OCI-LY3 (cell line): ENCODE measurements around the gene MAPK9.

ENCODE experiments used
- H2AFZ ChIP-seq: fragments of 200-600, 300-600 bp; shearing (Covaris generic); 2 replicates; pipeline ENCODE4 v1.6.0; 2014; ENCODE audit warnings: antibody characterized with exemption, low read depth, low read length
- H3K27ac ChIP-seq: fragments of 200-600, 300-600 bp; sonication (generic); 2 replicates; pipeline ENCODE4 v1.5.1; 2014; ENCODE audit warnings: mild to moderate bottlenecking, low read length, moderate library complexity, mixed read lengths
- H3K27me3 ChIP-seq: fragments of 200-600, 300-600 bp; sonication (generic); 2 replicates; pipeline ENCODE4 v1.6.1; 2014; ENCODE audit warnings: low read depth, low read length, mixed read lengths
- H3K36me3 ChIP-seq: fragments of 200-600, 300-600 bp; sonication (generic); replicated peaks from 2 replicates; pipeline ENCODE3; 2014; ENCODE audit warnings: low read depth, low read length, mixed read lengths
- H3K4me1 ChIP-seq: fragments of 300-600, 200-600 bp; sonication (generic); 2 replicates; pipeline ENCODE4 v1.6.1; 2014; ENCODE audit warnings: low read length, mixed read lengths
- H3K4me2 ChIP-seq: fragments of 200-600, 300-600 bp; sonication (generic); 2 replicates; pipeline ENCODE4 v1.6.1; 2014; ENCODE audit warnings: low read length, mixed read lengths
- H3K4me3 ChIP-seq: fragments of 300-600, 200-600 bp; sonication (generic); 2 replicates; pipeline ENCODE4 v1.5.1; 2014; ENCODE audit warnings: antibody characterized with exemption, mild to moderate bottlenecking, low read length, moderate library complexity
- H3K79me2 ChIP-seq: fragments of 300-600, 200-600 bp; shearing (Covaris generic); 2 replicates; pipeline ENCODE4 v1.6.1; 2014; ENCODE audit warnings: mild to moderate bottlenecking, low read length, mixed read lengths
- H3K9ac ChIP-seq: fragments of 300-600, 200-600 bp; shearing (Covaris generic); 2 replicates; pipeline ENCODE4 v1.6.0; 2014; ENCODE audit warnings: mild to moderate bottlenecking, low read length, moderate library complexity
- H3K9me3 ChIP-seq: fragments of 200-600, 300-600 bp; shearing (Covaris generic); 2 replicates; pipeline ENCODE4 v1.6.1; 2014; ENCODE audit warnings: low read length, mixed read lengths; ENCODE audit not compliant: insufficient read depth
- H4K20me1 ChIP-seq: fragments of 200-600, 300-600 bp; sonication (generic); 2 replicates; pipeline ENCODE4 v1.6.1; 2016; ENCODE audit warnings: low read length, mixed read lengths; ENCODE audit not compliant: insufficient read depth
- CTCF ChIP-seq: fragments of 200-600, 300-600 bp; sonication (generic); IDR thresholded peaks from 2 replicates; pipeline ENCODE4 v1.5.1; 2014; ENCODE audit warnings: antibody characterized with exemption, low read length, low read depth
- EZH2phosphoT487 ChIP-seq: fragments of 200-600 bp; shearing (Covaris generic); IDR thresholded peaks from 2 replicates; pipeline ENCODE4 v1.6.1; 2018; ENCODE audit warnings: antibody characterized with exemption, mixed run types, low read depth

Gene MAPK9

GRCh38 chr5:180291234-180291940 is 496 bp downstream of the MAPK9 start:
- Histone ChIP-seq H3K9me3 (no peaks in the 10 kb centered on the region), H3K79me2 (peaks cover 57% of the 10 kb centered on the region), H4K20me1 (peaks cover 15% of the 10 kb centered on the region), H3K27ac (no peak overlapping the region), H3K4me3 (peak overlapping the region; percentile 100), H3K4me2 (peak overlapping the region; percentile 92), H2AFZ (no peak overlapping the region), H3K4me1 (peaks cover 13% of the 10 kb centered on the region), H3K9ac (peak overlapping the region; percentile 87), H3K36me3 (peaks cover 27% of the 10 kb centered on the region), H3K27me3 (no peaks in the 10 kb centered on the region)
- TF ChIP-seq EZH2phosphoT487, result no peak
- peak; percentile 26 for TF ChIP-seq CTCF

GRCh38 chr5:180290568-180291233 is 1.2 kb downstream of the MAPK9 start:
- H3K36me3 ChIP-seq, result peaks cover 29% of the 10 kb centered on the region
- peak overlapping the region; percentile 100 for H3K4me3 ChIP-seq
- peaks cover 15% of the 10 kb centered on the region for H4K20me1 ChIP-seq
- no peak overlapping the region for H2AFZ ChIP-seq
- no peak for TF ChIP-seq EZH2phosphoT487
- TF ChIP-seq CTCF, result no peak
- H3K4me1 ChIP-seq, result peaks cover 13% of the 10 kb centered on the region
- no peak overlapping the region for H3K27ac ChIP-seq
- H3K9me3 ChIP-seq, result no peaks in the 10 kb centered on the region
- no peaks in the 10 kb centered on the region for H3K27me3 ChIP-seq
- peaks cover 58% of the 10 kb centered on the region for H3K79me2 ChIP-seq
- peak overlapping the region; percentile 87 for H3K9ac ChIP-seq
- peak overlapping the region; percentile 92 for H3K4me2 ChIP-seq

- H3K9ac ChIP-seq, result no peak overlapping the region
- peaks cover 13% of the 10 kb centered on the region for H3K4me1 ChIP-seq
- H3K4me2 ChIP-seq, result no peak overlapping the region
- peaks cover 62% of the 10 kb centered on the region for H3K79me2 ChIP-seq
- peaks cover 15% of the 10 kb centered on the region for H4K20me1 ChIP-seq
- H3K9me3 ChIP-seq, result no peaks in the 10 kb centered on the region
- no peak overlapping the region for H2AFZ ChIP-seq
- no peak for TF ChIP-seq CTCF
- no peak for TF ChIP-seq EZH2phosphoT487
- peak overlapping the region; percentile 100; the same call in 1 of the 2 replicates for H3K4me3 ChIP-seq
- no peaks in the 10 kb centered on the region for H3K27me3 ChIP-seq
- peaks cover 34% of the 10 kb centered on the region for H3K36me3 ChIP-seq
- H3K27ac ChIP-seq, result no peak overlapping the region
Observed at GRCh38 chr5:180289966-180290365, 1.9 kb downstream of the MAPK9 start.

- no peak overlapping the region for H3K9ac ChIP-seq
- peaks cover 15% of the 10 kb centered on the region for H4K20me1 ChIP-seq
- TF ChIP-seq CTCF (no peak), EZH2phosphoT487 (no peak)
- no peak overlapping the region for H3K27ac ChIP-seq
- no peaks in the 10 kb centered on the region for H3K27me3 ChIP-seq
- H3K9me3 ChIP-seq, result no peaks in the 10 kb centered on the region
- peaks cover 68% of the 10 kb centered on the region for H3K79me2 ChIP-seq
- peaks cover 38% of the 10 kb centered on the region for H3K36me3 ChIP-seq
- H3K4me3 ChIP-seq, result no peak overlapping the region
- no peak overlapping the region for H2AFZ ChIP-seq
- peaks cover 13% of the 10 kb centered on the region for H3K4me1 ChIP-seq
- no peak overlapping the region for H3K4me2 ChIP-seq
Observed at GRCh38 chr5:180289433-180289832, 2.5 kb downstream of the MAPK9 start.
